GM21529 (cell line): ENCODE data around the gene YBX1.
"Not testable (repeated sequence)": the region's sequence is repeated elsewhere in the genome, so short reads cannot be mapped to it uniquely, and the experiment has no call there.

Source experiments
- ATAC-seq: cut with Tn5 transposase; IDR thresholded peaks from one replicate; pipeline ENCODE4 v1.9.1; 2021; ENCODE audit not compliant: unreplicated experiment

Gene YBX1

GRCh38 chr1:42748021-42748420 is 65.8 kb downstream of the YBX1 start:
- no peak for ATAC-seq

DNA sequence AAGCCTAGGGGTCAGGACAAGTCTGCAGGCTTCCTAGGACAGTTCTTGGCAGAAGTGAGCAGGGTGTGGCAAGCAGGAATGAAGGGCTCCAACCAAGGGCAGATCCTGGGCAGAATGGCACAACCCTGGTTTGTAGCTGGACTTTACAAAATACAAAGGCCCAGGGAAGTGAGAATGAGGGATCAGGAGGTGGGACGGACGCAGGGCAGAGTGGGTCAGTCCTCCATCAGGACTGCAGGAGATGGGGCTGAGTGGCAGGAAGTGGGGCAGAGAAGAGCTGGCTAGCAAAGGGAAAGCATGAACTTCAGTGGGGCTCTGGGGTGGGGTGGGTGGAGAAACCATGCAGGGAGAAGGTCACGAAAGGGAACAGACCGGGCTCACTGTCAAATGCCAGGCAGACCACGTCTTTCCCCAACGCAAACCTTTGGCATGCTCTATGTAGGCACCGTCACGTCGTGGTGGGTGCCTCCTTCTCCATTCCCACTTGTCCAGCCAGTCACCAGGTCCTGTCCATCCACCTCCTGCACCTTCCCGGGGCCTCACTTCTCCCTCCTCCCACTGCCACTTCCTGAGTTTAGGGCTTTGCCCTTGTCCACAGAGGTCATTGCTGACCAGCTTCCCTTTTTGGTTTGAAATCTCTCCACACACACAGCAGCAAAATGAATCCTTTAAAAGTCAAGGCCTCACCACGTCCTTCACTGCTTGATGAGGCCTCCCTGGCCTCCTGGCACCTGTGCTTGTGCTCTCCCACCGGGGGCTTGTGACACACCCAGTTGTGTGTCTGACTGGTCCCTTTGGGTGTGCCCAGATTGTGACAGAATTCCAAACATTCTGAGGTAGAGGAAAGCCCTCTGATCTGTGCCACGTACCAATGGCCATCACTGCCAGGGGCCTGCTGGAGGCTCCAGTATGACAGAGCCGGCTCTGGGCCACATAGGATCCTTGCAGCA is 66.5 kb downstream of the YBX1 start:
- no peak for ATAC-seq

- ATAC-seq: no peak
Measured at GRCh38 chr1:42750041-42750440, 67.8 kb downstream of the YBX1 start.

DNA sequence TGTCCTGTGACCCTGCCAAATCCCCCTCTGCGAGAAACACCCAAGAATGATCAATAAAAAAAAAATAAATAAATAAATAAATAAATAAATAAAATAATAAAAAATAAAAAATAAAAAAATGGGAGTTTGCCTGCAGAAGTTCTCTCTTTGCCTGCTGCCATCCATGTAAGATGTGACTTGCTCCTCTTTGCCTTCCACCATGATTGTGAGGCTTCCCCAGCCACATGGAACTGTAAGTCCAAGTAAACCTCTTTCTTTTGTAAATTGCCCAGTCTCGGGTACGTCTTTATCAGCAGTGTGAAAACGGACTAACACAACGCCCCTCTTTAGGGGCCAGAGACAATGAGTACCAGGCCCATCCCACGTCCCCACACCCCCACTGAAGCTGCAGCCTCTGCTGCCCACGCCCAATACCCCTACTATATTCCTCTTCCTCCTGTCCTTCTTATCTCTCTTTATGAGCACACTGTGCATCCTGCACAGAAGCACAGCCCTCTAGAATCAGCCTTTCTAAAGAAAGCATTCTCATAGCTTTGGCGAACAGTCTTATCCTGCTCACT is 69.4 kb downstream of the YBX1 start:
- not testable (repeated sequence) for ATAC-seq

DNA sequence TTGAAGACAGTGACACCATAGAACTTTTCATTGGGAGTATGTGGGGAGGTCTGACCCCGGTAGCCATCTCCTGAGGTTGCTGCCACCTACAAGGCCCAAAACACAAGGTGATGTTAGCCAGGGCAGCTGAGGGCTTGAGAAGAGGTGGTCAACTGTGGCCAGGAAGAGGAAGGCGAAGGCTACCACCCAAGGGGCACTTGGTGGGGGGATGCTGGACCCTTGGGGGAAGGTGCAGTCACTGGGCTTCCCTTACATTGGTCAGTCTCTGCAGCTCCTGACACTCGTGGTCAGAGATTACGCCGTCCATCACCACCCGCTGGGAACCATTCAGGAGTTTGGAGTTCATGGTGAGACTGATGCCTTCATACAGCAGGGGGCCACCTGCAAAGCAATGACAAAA is 70.1 kb downstream of the YBX1 start:
- ATAC-seq: no peak

GRCh38 chr1:42753070-42753469 is 70.9 kb downstream of the YBX1 start:
- no peak for ATAC-seq
